ENCODE measurements around the gene SYPL1. TPM values are rescaled to one million over a fixed set of nuclear protein-coding genes. Genes with fewer than 3 reads are reported as not detected.

The SYPL1 gene
- total and polyA plus RNA-seq, 10 donors, result 49.9 to 113 (median 86.4) TPM

DNA sequence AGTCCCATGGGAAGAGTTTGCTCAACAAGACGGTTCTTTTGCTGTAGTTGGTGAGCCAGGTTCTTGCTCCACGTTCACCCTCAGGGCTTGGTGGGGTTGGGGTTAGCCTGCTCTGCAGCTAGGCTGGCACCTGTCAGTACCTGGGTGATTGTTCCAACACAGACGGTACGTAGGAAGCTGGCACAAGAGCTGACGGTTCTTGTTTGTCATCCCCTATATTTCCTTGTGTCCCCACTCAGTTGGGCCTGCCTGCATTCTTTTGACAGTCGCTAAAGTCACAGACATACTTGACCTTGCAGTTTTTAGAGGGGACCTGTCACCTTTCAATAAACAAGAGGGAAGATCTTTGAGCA lies 40.2 kb upstream of the SYPL1 start:
- TF ChIP-seq POLR2A (IDR thresholded peaks at IDR 0.05) (no peak), POLR2AphosphoS5 (IDR thresholded peaks at IDR 0.05) (no peak)
- TF ChIP-seq, protein P1, sequence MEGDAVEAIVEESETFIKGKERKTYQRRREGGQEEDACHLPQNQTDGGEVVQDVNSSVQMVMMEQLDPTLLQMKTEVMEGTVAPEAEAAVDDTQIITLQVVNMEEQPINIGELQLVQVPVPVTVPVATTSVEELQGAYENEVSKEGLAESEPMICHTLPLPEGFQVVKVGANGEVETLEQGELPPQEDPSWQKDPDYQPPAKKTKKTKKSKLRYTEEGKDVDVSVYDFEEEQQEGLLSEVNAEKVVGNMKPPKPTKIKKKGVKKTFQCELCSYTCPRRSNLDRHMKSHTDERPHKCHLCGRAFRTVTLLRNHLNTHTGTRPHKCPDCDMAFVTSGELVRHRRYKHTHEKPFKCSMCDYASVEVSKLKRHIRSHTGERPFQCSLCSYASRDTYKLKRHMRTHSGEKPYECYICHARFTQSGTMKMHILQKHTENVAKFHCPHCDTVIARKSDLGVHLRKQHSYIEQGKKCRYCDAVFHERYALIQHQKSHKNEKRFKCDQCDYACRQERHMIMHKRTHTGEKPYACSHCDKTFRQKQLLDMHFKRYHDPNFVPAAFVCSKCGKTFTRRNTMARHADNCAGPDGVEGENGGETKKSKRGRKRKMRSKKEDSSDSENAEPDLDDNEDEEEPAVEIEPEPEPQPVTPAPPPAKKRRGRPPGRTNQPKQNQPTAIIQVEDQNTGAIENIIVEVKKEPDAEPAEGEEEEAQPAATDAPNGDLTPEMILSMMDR (IDR thresholded peaks at IDR 0.05 in 8 of 11, conservative IDR thresholded peaks at IDR 0.05 in 3 of 11), result no peak
- Histone ChIP-seq H3K36me3 (no peaks in the 10 kb centered on the region), H3K4me3 (no peak overlapping the region), H3K27ac (no peak overlapping the region), H3K4me1 (peaks cover 6 to 35% (median 15%) of the 10 kb centered on the region in 6 donors), H3K9me3 (no peaks in the 10 kb centered on the region), H3K27me3 (replicated peaks in 1 of 7) (peaks cover 0 to 14% (median 0%) of the 10 kb centered on the region in 7 donors)
- no peak for DNase-seq
- intact Hi-C loops (cut with DNase I; ENCODE audit: low total_unique reads), result no loop called here
- WGBS, 5 donors, result 54 to 91% (median 81%) methylated on average over 6 of the region's 6 CpGs

GRCh38 chr7:106151459-106152312 lies 39.6 kb upstream of the SYPL1 start:
- DNase-seq, result no peak
- intact Hi-C loops (cut with DNase I; ENCODE audit: low total_unique reads), result no loop called here
- Histone ChIP-seq H3K4me1 (peaks cover 6 to 35% (median 15%) of the 10 kb centered on the region in 6 donors), H3K27ac (no peak overlapping the region), H3K9me3 (no peaks in the 10 kb centered on the region), H3K4me3 (no peak overlapping the region), H3K36me3 (no peaks in the 10 kb centered on the region), H3K27me3 (replicated peaks in 1 of 7) (peaks cover 0 to 10% (median 0%) of the 10 kb centered on the region in 7 donors)
- WGBS, 5 donors, result 79 to 88% (median 84%) methylated on average over 7 of the region's 7 CpGs
- TF ChIP-seq POLR2AphosphoS5 (IDR thresholded peaks at IDR 0.05), result no peak
- TF ChIP-seq, protein P1 (IDR thresholded peaks at IDR 0.05 in 8 of 11, conservative IDR thresholded peaks at IDR 0.05 in 3 of 11), result no peak

DNA sequence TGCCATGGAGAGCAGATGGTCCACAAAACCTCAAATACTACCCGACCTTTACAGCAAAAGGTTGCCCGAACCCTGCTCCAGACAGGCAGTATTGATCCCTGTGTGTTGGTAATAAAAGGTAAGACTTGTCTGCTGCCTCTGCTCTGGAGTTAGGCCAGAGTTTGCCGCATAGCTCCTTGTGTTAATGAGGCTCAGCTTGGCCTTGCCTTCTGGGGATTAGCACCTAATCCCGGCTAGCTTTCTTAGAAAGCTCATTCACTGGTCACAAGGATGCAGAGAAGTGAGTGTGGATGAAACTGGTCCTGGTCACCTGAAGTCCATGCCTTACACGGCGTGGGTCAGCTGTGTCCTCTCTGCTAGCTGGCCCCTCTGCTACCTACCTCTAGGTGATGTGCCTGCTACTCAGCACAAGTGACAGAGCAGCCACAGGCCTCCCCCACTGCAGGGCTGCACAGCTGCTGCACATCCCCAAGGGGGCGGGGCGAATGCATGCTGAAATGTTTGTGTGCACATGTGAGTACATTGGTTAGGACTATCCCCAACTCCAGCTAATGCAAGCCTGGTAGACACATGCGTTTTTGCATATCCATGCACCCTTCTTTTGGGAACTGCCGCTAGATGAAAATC lies 31.7 kb upstream of the SYPL1 start:
- intact Hi-C loops (cut with DNase I; ENCODE audit: low total_unique reads), result no loop called here
- Histone ChIP-seq H3K9me3 (no peaks in the 10 kb centered on the region), H3K27me3 (replicated peaks in 1 of 7) (no peaks in the 10 kb centered on the region), H3K36me3 (no peaks in the 10 kb centered on the region), H3K4me1 (no peaks in the 10 kb centered on the region), H3K4me3 (no peak overlapping the region), H3K27ac (no peak overlapping the region)
- TF ChIP-seq POLR2A (IDR thresholded peaks at IDR 0.05), result no peak
- TF ChIP-seq POLR2AphosphoS5 (IDR thresholded peaks at IDR 0.05), result no peak
- TF ChIP-seq, protein P1 (IDR thresholded peaks at IDR 0.05 in 8 of 11, conservative IDR thresholded peaks at IDR 0.05 in 3 of 11), result no peak
- DNase-seq, result no peak
- 92 to 96% (median 94%) methylated on average over 7 to 10 of the region's 10 CpGs for WGBS, 5 donors

GRCh38 chr7:106142136-106142535 lies 30.0 kb upstream of the SYPL1 start:
- TF ChIP-seq POLR2A (IDR thresholded peaks at IDR 0.05), result no peak
- TF ChIP-seq, protein P1 (IDR thresholded peaks at IDR 0.05 in 8 of 11, conservative IDR thresholded peaks at IDR 0.05 in 3 of 11), result no peak
- TF ChIP-seq POLR2AphosphoS5 (IDR thresholded peaks at IDR 0.05), result no peak
- Histone ChIP-seq H3K9me3 (no peaks in the 10 kb centered on the region), H3K36me3 (no peaks in the 10 kb centered on the region), H3K4me1 (no peaks in the 10 kb centered on the region), H3K4me3 (no peak overlapping the region), H3K27me3 (replicated peaks in 1 of 7) (no peaks in the 10 kb centered on the region), H3K27ac (no peak overlapping the region)
- 77 to 100% (median 89%) methylated on average over 1 of the region's 1 CpG for WGBS, 5 donors
- DNase-seq, result no peak
- intact Hi-C loops (cut with DNase I; ENCODE audit: low total_unique reads), result no loop called here

Measured in spleen (tissue), 11 donors.